Panc1 (cell line): ENCODE data around the gene NOVA1. TPM values are rescaled to one million over a fixed set of nuclear protein-coding genes. Genes with fewer than 3 reads are reported as not detected.

ENCODE experiments used
- ATAC-seq: fragments of 200-7000 bp; cut with Tn5 transposase; 2 replicates; pipeline ENCODE4 v1.9.1; 2020; ENCODE audit warnings: mild to moderate bottlenecking, moderate library complexity
- BruUV-seq: library from RNA; stranded (reverse); fragments of 400-500 nt; replicated peaks from 2 replicates; lab custom pipeline; 2021; lab: Mats Ljungman, UMichigan
- CTCF ChIA-PET: fragments of 300-600 bp; sonication (Branson Sonifier 250); formaldehyde crosslinking; loops from one replicate; lab custom pipeline; 2022; ENCODE audit warnings: antibody characterized with exemption; lab: Charles Lee
- POLR2A ChIA-PET: fragments of 300-600 bp; sonication (Branson Sonifier 250); formaldehyde crosslinking; loops from one replicate; lab custom pipeline; 2022; ENCODE audit warnings: antibody characterized with exemption; lab: Charles Lee
- DNase-seq: peaks from one replicate; pipeline ENCODE4 v3.0.0-alpha.2; 2010; ENCODE audit warnings: low read depth, low spot score
- H3K27ac ChIP-seq: 2 replicates; pipeline ENCODE4 v1.5.1; 2011; ENCODE audit warnings: mild to moderate bottlenecking, low read length, inconsistent platforms
- H3K27me3 ChIP-seq: fragments of 200-500 bp; sonication (Bioruptor generic); 2 replicates; pipeline ENCODE4 v1.6.0; 2014; ENCODE audit warnings: low read length, inconsistent platforms; ENCODE audit not compliant: control insufficient read depth, insufficient read depth
- H3K36me3 ChIP-seq: fragments of 200-500 bp; sonication (Bioruptor generic); 2 replicates; pipeline ENCODE4 v1.5.1; 2014; ENCODE audit warnings: inconsistent platforms, mild to moderate bottlenecking, low read length, moderate library complexity; ENCODE audit not compliant: control insufficient read depth, insufficient read depth
- H3K4me1 ChIP-seq: 2 replicates; pipeline ENCODE4 v1.5.1; 2011; ENCODE audit warnings: inconsistent platforms, mild to moderate bottlenecking, low read length, moderate library complexity; ENCODE audit not compliant: control insufficient read depth, insufficient read depth
- H3K4me3 ChIP-seq, 2 experiments: 2 replicates each; pipeline ENCODE4 v1.5.1; 2011 to 2012; ENCODE audit warnings: low read depth in 2 of 2, low read length in 2 of 2, mild to moderate bottlenecking in 2 of 2, inconsistent platforms in 1 of 2, moderate library complexity in 1 of 2
- H3K9me3 ChIP-seq: fragments of 200-500 bp; sonication (Bioruptor generic); 2 replicates; pipeline ENCODE4 v1.5.1; 2014; ENCODE audit warnings: low read depth, mild to moderate bottlenecking, inconsistent platforms, low read length, moderate library complexity; ENCODE audit not compliant: control insufficient read depth, insufficient read depth
- CTCF ChIP-seq: fragments of 450-650 bp; IDR thresholded peaks from 2 replicates; pipeline ENCODE4 v1.5.1; 2017; ENCODE audit warnings: mild to moderate bottlenecking
- POLR2AphosphoS5 ChIP-seq: IDR thresholded peaks from 2 replicates; pipeline ENCODE4 v1.6.1; 2012; ENCODE audit warnings: mild to moderate bottlenecking, low read depth, low read length, moderate library complexity
- REST ChIP-seq, 2 experiments: IDR thresholded peaks; 2 replicates each; pipeline ENCODE4 v1.6.1; 2011 to 2012; ENCODE audit warnings: low read depth in 2 of 2, control low read depth in 1 of 2, low read length in 1 of 2, mild to moderate bottlenecking in 1 of 2, moderate library complexity in 1 of 2; ENCODE audit not compliant: insufficient read depth in 1 of 2
- SIN3A ChIP-seq: IDR thresholded peaks from 2 replicates; pipeline ENCODE4 v1.6.1; 2012; ENCODE audit warnings: low read depth, mild to moderate bottlenecking, low read length, moderate library complexity, borderline replicate concordance; ENCODE audit not compliant: insufficient read depth
- TCF7L2 ChIP-seq: IDR thresholded peaks from 2 replicates; pipeline ENCODE4 v1.6.1; 2011; ENCODE audit warnings: mild to moderate bottlenecking, low read depth, low read length, inconsistent platforms
- in situ Hi-C: cut with HindIII; loops from 2 replicates; pipeline ENCODE4 v1.10.0; 2016; ENCODE audit warnings: low sequenced_read_pairs, low pct_unique_long_range_greater_than_20kb
- intact Hi-C: fragments of 100-400 bp; cut with micrococcal nuclease; formaldehyde crosslinking; loops from one replicate; pipeline ENCODE4 v1.10.0; 2022; ENCODE audit not compliant: unreplicated experiment
- total RNA-seq: library from RNA; stranded (reverse); gene quantifications from one replicate; pipeline ENCODE4 v1.2.1, GENCODE V29; 2021; ENCODE audit not compliant: unreplicated experiment

Gene NOVA1
- total RNA-seq, 1 experiment from 2014 or later = not detected

GRCh38 chr14:26466862-26467261 lies 131.0 kb downstream of the NOVA1 start:
- Histone ChIP-seq H3K9me3 (no peaks in the 10 kb centered on the region), H3K27ac (no peak overlapping the region), H3K4me3 (no peak overlapping the region), H3K27me3 (no peaks in the 10 kb centered on the region), H3K4me1 (no peaks in the 10 kb centered on the region), H3K36me3 (no peaks in the 10 kb centered on the region)
- in situ Hi-C loops (no loop called here), intact Hi-C loops (no loop called here)
- CTCF ChIA-PET = no interaction called here
- DNase-seq (no peak), ATAC-seq (no peak)
- POLR2A ChIA-PET = no interaction called here
- no peak for TF ChIP-seq REST (IDR thresholded peaks at IDR 0.05; ENCODE audit: insufficient read depth in 1 of 2, low read depth in 2 of 2, low read length in 1 of 2)
- no peak for TF ChIP-seq SIN3A
- TF ChIP-seq POLR2AphosphoS5 = no peak
- no peak for TF ChIP-seq CTCF
- no peak for TF ChIP-seq TCF7L2
- BruUV-seq = no TSS peak

- Histone ChIP-seq H3K4me1 (no peaks in the 10 kb centered on the region), H3K9me3 (no peaks in the 10 kb centered on the region), H3K27me3 (no peaks in the 10 kb centered on the region), H3K27ac (no peak overlapping the region), H3K36me3 (no peaks in the 10 kb centered on the region), H3K4me3 (no peak overlapping the region)
- in situ Hi-C loops = no loop called here
- intact Hi-C loops = no loop called here
- POLR2A ChIA-PET = no interaction called here
- ATAC-seq (no peak), DNase-seq (no peak)
- TF ChIP-seq REST (IDR thresholded peaks at IDR 0.05; ENCODE audit: insufficient read depth in 1 of 2, low read depth in 2 of 2, low read length in 1 of 2) (no peak), CTCF (no peak)
- CTCF ChIA-PET = no interaction called here
- BruUV-seq = no TSS peak
Observed at GRCh38 chr14:26463136-26463535, 134.7 kb downstream of the NOVA1 start.
